C4-2B (cell line): ENCODE measurements around the gene SSR2.

Experiments used
- ZFX ChIP-seq: fragments of 450-650 bp; IDR thresholded peaks from 2 replicates; pipeline ENCODE4 v1.6.1; 2017
- TF ChIP-seq, protein P1 (sequence below): fragments of 450-650 bp; conservative IDR thresholded peaks from 2 replicates; pipeline ENCODE4 v1.5.1; 2017; ENCODE audit warnings: mild to moderate bottlenecking

DNA sequence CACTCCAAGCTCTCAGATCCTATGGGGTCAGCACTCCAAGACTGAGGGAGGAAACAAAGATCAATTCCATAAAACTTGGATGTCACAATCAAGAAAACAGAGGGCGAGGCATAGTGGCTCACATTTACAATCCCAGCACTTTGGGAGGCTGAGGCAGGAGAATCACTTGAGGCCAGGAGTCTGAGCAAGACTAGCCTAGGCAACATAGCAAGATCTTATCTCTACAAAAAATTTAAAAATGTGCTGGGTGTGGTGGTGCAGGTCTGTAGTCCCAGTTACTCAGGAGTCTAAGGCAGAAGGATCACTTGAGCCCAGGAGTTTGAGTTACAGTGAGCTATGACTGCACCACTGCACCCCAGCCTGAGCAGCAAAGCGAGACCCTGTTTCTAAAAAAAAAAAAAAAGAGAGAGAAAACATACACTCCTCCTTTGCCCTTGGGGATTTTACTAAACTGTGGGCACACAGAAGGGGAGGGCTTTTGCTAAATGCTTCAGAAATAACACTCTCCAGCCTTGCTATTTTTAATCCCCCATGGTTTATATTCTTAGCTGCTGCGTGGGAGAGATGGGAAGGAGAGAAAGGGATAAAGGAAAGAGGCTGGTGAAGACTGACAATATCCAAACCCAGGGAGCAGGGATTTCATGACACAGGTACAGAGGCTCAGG is 60.5 kb downstream of the SSR2 start:
- TF ChIP-seq, protein P1, sequence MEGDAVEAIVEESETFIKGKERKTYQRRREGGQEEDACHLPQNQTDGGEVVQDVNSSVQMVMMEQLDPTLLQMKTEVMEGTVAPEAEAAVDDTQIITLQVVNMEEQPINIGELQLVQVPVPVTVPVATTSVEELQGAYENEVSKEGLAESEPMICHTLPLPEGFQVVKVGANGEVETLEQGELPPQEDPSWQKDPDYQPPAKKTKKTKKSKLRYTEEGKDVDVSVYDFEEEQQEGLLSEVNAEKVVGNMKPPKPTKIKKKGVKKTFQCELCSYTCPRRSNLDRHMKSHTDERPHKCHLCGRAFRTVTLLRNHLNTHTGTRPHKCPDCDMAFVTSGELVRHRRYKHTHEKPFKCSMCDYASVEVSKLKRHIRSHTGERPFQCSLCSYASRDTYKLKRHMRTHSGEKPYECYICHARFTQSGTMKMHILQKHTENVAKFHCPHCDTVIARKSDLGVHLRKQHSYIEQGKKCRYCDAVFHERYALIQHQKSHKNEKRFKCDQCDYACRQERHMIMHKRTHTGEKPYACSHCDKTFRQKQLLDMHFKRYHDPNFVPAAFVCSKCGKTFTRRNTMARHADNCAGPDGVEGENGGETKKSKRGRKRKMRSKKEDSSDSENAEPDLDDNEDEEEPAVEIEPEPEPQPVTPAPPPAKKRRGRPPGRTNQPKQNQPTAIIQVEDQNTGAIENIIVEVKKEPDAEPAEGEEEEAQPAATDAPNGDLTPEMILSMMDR, result no peak
- TF ChIP-seq ZFX, result no peak
